Stimulated activated CD4-positive, alpha-beta T cell treated with anti-CD3 and anti-CD28 coated beads, TNF-alpha, amount 100 ng/mL, for 4 hours (primary cell): ENCODE results near the gene TLK1.

Experiments used
- DNase-seq, 3 experiments: peaks; one replicate each; pipeline ENCODE4 v3.0.0-alpha.2; 2020; ENCODE audit warnings: low read depth in 3 of 3

TLK1 gene

DNA sequence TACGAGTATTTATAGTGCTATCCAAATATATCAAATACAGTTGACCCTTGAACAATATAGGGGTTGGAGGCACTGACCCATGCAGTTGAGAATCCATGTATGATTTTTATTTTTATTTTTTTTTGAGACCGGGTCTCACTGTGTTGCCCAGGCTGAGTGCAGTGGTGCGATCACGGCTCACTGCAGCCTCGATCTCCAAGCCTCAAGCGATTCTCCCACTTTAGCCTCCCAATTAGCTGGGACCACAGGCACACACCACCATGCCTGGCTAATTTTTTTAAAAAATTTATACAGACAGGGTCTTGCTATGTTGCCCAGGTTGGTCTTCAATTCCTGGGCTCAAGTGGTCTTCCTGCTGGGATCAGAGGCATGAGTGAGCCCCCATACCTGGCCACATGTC lies 161.0 kb downstream of the TLK1 start:
- no peak for DNase-seq

DNA sequence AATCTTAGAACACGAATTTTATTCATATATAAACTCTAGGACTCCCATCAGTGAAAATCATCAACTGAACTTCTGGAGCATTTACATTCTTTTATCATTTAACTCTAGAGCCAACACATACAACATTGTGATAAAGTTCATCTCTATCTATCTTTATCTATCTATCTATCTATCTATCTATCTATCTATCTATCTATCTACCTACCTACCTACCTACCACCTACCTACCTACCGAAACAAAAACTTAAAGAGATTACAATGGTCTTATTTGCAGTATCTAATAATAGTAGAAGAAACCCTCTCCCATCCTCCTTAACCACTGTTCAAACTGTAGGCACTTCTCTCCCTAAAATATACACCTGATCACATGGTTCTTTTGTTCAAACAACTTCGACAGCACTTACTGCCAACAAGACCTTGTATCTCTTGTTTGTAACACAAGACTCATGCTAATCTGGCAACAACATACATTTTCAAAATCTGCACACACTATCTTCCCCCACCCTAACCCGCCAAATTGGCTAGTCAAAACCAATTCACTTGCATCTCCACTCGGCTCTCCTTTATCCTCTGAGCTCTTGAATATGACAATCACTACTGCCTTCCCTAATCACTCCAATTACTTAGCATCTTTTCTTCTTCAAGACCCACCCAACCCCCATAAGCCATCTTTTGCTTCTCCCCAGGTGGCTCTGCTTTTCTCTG lies 162.6 kb downstream of the TLK1 start:
- DNase-seq = no peak

DNA sequence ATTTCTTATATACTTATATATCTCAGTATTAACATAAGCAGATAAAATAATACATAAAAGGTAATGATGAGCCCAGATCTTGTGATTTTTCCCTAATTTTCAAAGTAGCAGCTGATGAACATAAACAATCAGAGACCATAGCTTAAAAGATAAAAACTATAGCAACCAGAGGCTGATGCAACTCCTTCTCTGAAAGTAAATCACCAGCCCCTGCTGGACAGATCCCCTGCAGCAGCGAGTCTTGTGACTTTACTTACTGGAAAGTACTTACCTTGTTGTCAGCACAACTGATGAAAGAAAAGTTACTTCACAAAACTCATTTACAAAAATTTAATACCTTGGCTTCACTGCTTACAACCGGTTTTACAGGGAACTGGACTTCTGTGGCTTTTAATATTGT lies 164.4 kb downstream of the TLK1 start:
- DNase-seq = no peak

DNA sequence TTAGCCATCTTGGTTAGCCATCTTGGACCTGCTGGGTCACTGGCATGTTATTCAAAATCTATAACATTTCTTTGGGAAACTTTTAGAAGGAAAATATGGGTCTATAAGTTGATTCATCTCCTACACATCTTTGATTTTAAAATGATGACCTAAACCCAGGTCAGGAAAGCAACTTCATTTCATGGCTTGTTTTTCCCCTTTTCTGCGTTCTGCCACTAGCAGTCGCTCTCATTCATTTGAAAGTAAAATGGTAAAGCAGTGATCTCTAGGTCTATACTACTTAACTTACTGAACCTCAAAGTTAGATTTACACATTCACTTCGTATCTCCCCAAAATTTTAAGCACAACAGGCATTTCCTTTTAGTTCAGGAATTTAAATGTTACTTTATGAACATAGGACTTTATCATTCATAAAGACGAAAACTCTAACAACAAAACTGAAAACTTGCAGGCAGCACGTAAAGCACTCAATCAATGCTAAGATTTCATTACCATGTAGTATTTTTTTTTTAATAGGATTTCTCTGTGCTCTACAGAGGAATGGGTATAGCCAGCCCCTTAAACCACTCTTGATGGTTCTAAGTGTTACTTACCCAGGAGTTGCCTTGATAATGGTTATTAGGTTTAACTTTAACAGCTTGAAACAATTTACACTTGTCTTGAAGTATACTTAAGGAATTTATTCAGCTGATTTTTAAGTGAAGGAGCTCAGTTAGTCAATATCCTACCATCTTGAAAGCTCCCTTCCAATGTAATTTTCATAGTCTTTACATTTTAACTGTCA lies 169.1 kb downstream of the TLK1 start:
- DNase-seq = no peak

DNA sequence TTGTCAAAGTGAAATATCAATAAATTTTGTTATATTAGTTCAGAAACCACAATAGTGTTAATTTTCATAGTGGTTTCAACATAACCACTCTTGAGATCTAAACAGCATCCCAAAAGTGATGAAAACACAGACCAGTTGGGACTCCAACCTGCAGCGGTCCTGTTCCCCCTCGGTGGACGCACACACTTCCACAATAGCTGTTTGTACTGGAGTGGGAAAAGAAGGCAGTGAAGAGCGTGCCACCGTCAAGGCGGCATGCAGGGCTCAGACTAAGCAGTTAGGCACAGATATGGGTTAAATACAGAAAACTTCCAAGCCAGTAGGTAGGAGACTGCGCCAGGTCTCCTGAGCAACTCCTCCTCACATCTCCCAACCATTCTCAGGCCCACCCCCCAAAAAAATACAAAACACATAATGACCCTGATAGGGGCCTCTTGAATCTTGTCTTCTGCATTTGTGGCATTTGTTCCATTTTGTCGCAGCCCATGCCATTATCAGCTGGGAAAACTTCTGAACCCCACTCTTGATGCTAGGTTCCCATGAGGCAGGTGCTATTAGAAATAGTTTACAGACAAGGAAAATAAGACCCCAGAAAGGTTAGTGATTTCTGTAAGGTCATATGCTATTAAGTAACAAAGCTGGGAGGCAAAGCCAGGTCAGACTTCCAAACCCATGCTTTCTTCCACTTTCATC lies 174.0 kb downstream of the TLK1 start:
- no peak for DNase-seq

DNA sequence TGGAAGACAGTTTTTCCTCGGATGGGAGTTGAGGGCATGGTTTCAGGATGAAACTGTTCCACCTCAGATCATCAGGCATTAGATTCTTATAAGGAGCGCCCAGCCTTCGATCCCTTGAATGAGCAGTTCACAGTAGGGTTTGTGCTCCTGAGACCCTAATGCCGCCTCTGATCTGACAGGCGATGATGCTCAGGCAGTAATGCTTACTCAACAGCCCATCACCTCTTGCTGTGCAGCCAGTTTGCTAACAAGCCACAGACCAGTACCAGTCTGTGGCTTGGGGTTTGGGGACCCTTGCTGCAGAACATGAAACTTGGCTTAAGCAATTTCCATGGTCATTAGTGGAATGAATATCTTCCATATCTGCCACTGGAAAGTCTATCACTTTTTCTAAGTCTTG lies 175.3 kb downstream of the TLK1 start:
- DNase-seq = no peak

DNA sequence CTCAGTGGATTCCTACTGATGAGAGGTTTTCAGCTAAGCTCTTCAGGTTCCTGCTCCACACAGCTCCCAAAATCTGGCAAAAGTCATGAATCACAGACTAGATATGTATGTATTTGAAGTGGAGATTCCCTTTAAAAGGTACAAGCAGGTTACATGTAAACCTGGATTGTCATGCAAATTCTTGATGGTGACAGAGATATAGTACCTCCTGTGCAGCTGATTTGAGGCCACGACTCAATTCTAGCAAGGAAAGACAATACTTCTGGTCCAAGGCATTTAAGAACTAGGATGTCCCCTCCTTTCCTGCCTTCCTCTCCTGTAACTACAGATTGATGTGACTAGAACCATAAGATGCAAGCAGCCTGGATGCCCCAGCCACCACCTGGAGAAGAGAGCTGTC lies 176.6 kb downstream of the TLK1 start:
- DNase-seq = no peak

DNA sequence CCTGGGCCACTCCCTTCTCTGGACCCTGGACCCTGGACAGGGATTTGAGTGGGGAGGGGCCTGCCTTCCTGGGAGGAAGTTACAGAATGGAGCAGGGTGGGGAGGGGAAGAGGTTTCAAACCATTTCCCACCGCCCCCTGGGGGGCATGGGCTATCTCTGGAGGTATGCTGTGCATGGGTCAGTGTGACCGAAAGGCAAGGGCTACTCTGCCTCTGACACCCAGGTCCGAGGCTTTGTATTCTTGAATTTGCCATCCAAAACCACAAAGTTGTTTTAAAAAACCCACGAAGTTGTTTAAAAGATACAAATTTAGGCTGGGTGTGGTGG lies 184.8 kb downstream of the TLK1 start:
- no peak for DNase-seq

DNA sequence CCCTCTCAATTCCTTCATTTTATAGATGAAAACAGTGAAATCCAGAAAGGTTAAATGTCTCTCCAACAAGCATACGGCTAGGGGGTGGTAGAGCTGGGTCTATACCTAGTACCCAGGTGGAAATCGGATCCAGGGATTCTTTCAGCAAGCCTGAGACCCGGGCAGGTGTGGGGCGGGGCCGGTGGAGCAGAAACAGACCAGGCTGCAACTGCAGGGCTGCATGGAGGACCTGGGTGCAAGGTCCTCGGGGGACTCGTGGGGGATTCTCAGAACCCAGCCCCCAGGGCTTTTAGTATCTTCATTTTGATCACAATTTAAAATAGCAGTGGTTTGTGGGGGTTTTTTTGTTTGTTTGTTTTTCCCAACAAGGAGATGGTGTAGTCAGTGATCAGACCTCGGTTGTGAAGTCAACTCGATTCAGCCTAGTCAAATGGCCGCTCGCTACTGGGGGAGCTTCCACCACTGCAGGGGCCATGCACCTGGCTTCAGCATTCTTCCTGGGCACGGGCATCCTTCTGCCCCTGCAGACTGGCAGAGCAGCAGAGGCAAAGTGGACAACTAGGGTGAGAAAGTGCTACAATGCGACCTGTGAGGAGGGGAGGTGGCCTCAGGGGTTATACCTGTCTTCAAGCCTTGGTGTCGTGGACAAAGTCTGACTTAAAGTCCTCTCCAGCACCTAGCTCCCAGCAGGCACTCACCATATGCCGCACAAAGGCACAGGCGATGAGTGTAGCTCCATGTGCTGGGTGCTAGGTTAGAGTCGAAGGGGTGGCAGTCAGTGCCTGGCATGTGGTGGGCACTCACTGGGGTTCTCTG lies 185.4 kb downstream of the TLK1 start:
- DNase-seq = no peak

DNA sequence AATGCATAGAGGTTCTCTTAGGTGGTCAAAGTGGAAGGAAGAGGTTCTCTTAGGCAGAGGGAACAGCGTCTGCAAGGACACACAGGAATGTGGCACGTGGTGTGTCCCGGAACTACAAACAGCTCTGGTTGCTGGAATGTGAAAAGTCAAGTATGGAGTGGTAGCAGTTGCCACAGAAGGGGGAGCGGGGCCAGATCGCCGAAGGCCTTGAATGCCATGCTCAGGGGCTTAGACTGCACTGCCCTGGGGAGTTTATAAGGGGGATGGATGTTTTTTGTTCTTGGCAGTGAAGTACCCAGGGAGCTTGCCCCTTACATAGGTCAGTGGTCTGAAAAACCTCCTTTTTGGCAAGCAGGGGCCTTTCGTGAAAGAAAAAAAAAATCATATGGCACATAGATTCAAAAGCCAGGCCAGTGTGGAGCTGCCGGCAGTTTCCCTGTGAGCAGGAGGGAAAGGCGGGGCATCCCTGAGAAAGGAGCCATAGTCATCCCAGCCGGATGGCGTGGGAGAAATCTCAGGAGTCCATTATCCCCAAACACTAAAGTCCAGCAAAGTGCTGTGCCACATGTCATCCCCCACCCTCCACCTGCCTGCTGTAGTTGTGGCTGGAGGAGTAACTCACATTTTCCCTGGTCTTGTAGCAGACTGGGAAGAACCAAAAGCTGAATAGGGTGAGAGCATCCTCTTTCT lies 186.2 kb downstream of the TLK1 start:
- no peak for DNase-seq

DNA sequence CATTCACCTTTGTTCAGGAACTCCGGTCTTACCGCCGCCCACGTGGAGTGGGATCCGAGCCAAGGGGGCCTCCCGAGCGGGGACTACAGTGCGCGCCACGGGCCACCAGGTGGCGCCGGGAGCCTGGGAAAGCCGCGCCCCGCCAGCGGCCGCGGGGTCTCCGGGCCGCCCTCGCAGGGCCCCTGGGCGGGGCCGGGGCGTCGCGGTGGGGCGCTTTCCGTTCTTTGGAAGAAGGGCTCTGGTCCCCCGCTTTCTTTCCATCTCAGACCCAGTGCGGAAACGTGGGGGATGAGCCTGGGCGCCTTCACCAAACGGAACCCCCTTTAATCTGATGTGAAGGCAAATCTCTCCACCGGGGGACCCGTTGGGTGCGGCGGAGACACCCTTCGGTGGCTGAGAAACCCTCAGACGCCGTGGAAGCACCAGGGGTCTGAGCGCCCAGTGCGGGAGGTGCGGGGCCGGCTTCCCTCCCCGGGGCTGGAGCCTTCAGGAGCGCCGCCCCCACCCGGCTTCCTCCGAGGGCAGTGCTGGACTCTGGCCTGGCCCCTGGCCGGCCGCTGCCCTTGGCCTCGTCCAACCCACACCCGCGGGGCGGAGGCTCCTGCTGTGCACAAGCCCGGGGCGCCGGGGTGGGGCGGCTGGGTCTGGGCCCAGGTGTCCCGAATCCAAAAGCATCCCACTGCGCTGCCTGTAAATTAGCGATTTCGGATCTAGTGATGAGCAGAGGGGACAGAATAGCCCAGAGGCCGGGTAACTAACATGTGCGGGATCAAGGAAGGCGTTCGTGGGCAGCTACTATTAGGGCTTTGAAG lies 187.0 kb downstream of the TLK1 start:
- peak; percentile 85 to 86 (median 86) for DNase-seq

DNA sequence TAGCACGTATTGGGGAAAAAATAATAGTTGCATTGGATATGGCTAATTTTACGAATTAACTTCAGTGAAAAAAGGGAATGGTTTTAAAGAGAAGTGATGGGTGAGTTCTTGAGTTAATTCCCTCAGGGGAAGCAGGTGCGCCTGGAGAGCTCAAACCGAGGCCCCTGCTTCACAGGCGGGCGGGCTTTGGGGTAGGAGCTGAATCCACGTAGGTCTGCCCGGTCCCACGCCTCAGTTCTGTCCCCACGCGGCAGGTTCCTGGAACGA lies 187.5 kb downstream of the TLK1 start:
- no peak for DNase-seq

DNA sequence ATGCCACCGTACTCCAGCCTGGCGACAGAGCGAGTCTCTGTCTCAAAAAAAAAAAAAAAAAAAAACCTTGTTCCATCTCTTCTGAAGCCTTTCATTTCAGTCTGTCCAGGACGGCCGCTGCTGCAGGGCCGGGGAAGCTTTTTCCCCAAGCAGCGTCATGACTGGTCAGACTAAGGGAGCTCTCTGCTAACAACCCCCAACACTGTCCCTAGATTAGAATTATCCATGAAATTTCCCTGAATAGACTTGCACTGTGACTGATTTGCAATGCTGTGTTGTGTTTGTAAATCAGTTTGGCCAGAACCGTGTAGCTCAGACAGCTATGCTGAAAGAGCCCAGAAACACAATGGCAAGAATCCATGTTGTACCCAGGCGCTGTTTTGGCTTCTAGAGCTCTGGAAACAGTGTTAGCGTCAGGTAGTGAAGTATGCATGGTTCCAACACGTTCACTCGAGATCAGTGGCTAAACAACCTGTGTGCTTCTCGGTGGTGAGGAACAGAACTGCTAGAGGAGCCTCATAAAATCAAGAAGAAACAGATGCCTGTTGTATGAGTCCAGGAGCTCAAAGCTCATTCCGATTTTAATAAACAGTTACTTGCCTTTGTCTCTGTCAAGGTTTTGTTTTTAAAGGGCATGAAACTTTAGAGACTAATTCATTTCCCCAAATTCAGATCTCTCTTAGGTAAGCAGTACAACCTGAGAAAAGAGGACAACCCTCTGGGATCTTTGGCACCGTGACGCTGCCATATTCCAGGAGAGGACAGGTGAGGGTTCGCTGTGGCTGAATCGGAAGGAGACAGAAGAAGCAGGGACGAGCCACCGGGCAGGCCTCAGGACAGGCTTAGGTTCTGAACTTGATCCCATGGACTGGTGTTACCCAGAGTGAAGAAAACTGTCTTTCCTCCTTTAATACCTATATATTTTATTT lies 188.1 kb downstream of the TLK1 start:
- DNase-seq = no peak

DNA sequence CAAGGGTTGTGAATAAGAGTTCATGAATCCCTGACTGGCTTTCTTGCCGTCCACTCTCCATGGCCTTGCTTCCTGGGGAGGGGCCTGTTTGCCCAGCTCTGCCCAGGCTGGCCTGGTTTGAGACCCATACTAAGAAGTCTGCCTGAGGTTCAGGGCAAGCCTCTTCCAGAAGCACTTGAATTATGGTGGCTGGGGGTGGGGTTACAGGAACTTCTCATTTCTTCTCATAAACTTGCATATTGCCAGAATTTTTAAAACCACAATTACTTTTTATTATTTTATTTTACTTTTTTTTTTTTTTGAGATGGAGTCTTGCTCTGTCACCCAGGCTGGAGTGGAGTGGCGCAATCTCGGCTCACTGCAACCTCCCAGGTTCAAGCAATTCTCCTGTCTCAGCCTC lies 189.6 kb downstream of the TLK1 start:
- DNase-seq = no peak

DNA sequence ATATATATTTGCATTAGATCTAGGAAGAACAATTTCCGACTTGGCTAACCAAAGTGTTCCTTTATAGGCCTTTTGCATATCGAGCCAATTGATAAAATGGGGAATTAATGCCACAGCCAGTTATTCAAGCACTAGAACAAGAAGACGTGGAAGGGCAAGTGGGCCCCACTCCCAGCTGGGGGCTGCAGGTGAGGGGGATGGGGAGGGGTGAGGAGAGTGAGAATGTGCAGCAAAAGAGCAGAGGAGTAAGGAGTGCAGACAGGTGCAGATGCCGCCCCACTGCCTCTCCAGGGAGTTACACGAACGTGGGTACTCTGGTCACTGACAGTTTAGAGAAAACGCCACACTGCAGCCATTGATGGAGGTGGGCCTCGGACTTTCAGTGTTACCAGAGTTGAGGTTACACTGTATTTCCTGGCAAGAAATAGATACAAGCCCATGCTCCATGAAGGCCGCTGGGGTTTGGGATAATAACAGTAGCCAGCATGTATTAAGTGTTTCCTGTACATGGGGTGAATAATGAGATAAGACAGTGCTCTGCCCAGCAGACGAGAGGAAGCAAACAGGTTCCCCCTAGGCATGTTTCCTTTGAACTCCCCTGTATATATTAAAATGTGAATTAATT lies 190.7 kb downstream of the TLK1 start:
- DNase-seq = no peak

DNA sequence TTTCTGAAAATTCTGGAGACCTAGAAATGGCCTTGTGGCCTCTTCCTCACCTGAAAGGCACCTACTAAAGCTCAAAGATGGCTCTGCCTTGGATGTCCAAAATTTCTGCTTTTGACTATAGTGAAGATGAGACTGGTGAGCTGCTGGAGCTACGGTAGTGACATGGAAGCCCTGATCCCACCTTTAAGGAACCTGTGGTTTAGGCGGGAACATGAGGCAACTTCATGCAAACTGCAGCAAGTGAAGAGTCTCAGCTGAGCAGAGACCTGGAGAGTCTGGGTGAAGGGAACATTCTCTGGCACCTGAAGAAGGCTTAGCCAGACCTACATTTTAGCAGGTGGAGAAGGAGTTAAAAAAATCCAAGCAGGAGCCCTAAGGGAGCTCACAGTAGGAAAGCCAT lies 191.7 kb downstream of the TLK1 start:
- DNase-seq = no peak

DNA sequence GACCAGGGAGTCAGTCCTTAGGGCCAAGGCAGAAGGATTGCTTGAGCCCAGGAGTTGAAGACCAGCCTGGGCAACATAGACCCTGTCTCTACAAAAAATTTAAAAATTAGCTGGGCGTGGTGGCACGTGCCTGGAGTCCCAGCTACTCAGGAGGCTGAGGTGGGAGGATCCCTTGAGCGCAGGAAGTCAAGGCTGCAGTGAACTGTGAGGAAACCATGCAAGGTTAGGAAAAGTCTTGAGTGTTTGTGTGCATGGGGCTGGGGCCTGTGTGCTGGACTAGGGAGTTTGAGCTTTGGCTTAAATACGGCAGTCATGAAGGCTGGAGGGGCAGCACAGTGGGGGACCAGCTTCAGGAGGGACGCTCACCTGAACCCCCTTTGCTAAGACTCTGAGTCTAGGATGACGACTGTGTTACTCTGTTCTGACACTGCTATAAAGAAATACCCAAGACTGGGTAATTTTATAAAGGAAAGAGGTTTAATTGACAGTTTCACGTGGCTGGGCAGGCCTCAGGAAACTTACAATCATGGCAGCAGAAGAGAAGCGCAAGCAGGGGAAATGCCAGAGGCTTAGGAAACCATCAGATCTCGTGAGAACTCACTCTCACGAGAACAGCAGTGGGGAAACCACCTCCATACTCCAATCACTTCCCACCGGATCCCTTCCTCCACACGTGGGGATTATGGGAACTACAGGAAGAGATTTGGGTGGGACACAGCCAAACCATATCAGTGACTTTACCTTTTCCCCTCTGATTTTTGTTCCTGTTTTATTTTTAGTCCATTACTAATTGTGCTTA lies 192.3 kb downstream of the TLK1 start:
- DNase-seq = no peak

DNA sequence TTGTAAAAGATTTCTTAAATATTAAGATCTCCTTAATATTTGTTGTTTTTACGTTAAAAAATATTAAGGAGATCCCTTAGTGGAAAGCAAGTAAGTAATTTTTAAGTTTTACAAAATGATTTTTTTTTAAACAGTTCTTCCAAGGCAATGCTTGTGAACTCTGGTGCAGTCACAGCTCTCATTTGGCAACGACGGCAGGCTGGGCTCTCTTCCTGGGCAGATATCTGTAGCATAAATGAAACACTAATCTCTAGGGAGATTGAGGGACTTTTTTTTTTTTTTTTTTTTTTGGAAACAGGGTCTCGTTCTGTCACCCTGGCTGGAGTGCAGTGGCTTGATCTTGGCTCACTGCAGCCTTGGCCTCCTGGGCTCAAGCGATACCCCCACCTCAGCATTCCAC lies 193.1 kb downstream of the TLK1 start:
- no peak for DNase-seq
